HG02759 (cell line): ENCODE measurements around the gene CCDC92B.

Experiments
- ATAC-seq: cut with Tn5 transposase; IDR thresholded peaks from one replicate; pipeline ENCODE4 v1.9.1; 2021; ENCODE audit warnings: mild to moderate bottlenecking, moderate library complexity; ENCODE audit not compliant: unreplicated experiment

The CCDC92B gene

DNA sequence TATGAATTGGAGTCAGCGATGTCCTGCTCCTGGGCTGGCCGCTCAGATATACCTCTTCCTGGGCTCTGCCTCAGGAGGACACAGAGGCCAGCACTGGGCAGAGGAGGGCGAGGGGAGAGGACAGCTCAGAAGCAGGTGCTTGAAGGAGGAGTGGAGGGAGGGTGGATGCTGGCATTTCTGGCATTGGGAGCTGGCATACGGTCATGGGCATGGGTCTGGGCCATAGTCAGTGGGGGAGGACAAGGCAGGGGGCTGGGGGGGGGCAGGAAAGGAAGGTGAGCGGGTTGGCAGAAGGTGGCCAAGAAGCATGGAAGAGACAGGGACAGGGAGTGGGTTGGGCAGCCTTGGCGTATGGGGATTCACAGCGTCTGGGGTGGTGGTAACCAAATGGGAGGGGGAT lies 30.1 kb upstream of the CCDC92B start:
- ATAC-seq = no peak

DNA sequence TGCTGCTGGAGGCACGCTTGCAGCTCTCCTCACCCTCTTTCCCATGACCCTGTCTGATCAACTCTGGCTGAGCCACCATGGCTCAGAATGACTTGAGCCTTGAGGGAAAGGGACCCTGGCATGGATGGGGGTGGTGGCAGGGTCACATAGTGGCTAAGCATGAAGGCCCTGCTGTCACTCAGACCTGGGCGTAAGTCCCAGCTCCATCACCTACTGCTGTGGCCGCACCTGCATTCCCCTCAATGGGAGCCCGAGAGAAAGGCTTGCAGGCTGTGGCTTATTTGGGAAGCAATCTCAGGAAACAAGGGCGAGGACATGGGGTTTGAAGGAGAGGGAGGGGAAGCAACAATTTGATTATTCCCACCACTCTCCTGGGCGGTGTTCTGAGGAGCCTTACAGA lies 29.0 kb upstream of the CCDC92B start:
- no peak for ATAC-seq

GRCh38 chr17:2777242-2777867 lies 27.9 kb upstream of the CCDC92B start:
- ATAC-seq = no peak

- no peak for ATAC-seq
Observed at GRCh38 chr17:2776589-2777241, 27.3 kb upstream of the CCDC92B start.

- no peak for ATAC-seq
Observed at GRCh38 chr17:2775206-2775605, 25.8 kb upstream of the CCDC92B start.

DNA sequence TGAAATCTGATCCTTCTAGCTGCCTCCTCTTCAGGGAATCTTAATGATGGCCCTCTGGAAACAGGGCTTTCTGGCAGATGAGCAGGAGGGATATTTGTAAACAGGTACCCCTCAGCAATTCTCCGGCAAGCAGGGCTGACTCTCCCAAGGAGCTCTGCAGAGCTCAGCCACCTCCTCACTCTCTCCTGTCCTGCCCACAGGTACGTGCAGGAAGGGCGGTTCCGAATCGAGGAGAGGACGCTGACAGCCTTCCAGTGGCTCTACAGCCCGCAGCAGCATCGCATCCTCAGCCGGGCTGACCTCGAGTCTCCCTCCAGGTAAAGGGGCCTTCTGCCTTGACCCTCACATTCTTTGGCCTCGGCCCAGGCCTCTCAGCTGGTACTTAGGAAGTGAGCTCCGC lies 20.7 kb upstream of the CCDC92B start:
- no peak for ATAC-seq

DNA sequence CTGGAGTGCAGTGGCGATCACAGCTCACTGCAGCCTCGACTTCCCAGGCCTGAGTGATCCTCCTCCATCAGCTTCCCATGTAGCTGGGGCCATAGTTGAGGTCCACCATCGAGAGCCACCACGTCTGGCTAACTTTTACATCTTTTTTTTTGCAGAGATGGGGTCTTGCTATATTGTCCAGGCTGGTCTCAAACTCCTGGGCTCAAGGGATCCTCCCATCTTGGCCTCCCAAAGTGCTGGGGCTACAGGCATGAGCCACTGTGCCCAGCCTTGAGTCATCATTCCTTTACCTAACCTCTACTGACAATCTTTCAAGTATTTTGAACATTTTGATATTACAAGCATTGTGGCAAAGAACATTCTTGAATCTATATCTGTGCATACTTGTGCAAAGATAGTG lies 9.4 kb upstream of the CCDC92B start:
- ATAC-seq = no peak

DNA sequence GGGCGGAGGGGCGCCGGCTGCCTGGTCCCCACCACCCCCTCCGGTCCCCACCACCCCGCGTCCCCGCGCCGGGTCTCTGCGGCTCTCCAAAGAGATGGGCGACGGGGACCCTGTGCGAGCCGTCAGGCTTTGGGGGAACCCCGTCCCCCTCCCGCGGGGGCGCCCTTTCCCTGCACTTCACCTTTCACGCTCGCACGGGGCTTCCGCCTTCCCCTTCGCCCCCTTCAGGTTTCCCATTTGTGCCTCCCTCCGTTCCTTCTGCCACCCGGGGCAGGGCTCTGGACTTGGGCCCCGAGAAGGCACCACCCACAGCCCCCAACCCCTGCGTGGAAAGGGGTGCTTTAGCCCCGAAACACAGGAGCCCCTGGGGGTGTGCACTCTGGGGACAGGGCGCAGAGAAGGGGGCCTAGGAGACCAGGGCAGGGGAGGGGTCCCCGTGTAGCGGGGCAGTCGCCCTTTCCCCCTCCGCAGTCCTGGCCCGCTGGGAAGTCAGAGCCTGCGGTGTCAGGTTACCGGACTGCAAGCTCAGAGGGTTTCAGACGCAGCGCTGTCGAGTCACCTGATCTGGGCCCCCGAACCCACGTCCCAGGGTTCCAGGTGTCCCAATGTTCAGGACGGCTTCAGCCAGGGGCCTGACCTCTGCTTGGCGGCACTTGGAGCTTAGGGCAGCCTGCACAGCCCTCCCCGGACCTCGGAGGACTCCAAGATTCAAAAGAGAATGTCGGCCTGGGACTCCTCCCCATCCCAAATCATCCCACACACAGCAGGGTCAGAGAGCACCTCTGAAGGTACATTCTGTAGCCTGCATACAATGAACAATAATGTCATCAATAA lies 6.7 kb upstream of the CCDC92B start:
- ATAC-seq = no peak

DNA sequence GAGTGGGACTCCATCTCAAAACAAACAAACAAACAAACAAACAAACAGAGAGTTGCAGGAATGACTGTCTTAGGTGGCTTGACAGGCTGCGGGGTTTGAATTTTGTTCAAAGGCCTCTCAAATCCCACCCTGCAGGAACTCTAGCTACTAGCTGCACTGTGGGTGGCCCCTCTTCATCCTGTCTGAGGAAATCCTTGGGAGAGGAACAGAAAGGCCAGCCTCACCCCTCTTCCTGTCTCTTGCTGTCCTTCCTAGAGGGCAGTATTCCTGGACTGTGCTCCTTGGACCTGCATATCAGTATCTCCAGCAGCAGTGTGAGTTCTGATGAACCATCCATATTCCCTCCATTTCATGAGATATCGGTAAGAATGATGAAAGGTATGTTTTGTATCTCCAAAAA lies 2.0 kb upstream of the CCDC92B start:
- ATAC-seq = no peak

DNA sequence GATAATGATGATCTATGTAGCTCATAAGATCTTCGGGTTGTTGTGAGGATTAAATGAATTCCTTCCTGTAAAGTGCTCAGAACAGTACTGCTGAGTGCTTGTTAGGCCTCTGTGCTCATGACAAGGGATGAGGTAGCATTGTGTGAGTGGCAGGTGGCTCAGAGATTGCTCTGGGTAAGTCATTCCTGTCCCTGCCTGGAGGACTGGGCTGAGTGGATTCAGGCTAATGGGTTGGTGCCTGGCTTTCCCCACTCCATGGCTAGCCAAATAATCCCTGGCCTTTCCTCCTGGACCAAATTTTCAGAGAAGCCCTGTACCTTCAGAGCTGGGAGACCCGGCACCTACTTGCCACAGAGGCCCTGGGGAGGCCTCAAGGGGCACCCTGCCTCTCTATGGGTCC lies 1.3 kb upstream of the CCDC92B start:
- ATAC-seq = no peak

- ATAC-seq = no peak
Observed at GRCh38 chr17:2749784-2750181, 331 bp upstream of the CCDC92B start.

DNA sequence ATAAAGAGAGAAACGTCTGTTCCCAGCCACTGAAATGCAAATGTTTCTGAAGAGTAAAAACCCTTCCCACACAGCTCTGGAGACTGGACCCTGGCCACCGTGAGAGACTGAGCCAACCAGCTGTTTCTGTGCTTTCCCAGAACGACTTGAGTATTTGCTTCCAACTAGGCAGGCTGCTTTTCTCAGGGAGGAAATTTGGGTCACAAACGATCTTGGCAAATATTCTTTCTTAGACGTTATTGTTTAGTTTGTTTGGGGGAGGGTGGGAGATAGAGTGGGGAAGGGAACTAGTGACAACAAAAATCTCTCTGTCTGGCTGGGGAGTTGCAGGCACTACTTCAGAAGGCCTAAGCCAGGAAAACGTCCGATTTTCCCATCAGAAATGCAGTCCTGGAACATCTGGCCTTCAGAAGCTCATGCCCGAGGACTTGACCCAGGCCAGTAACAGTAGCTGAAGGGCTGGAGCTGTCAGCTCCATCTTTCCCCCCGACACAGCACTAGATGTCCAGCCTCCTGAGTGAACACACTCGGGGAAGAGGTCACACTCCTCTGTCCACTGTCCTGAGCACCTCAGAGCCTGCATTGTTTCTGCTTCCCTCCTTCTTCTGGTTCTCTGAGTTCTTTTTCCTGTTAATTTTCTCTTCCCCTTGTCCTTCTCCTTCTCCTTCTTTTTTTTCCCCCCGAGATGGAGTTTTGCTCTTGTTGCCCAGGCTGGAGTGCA lies 4.0 kb downstream of the CCDC92B start:
- no peak for ATAC-seq

DNA sequence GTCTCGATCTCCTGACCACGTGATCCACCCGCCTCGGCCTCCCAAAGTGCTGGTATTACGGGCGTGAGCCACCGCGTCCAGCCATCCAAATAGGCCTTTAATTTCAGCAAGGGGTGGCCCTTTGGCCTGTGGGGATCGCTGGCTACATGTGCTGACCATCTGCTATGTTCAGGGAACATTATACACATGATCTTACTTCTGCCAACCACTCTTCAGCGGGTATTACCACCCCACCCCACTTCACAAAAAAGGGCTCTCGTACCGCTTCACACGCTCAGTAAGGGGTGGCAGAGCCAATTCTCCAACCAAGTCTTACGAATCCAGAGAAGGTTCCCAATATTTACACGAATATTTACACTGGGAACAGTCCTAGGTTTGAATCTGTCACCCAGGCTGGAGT lies 11.8 kb downstream of the CCDC92B start:
- ATAC-seq = no peak

DNA sequence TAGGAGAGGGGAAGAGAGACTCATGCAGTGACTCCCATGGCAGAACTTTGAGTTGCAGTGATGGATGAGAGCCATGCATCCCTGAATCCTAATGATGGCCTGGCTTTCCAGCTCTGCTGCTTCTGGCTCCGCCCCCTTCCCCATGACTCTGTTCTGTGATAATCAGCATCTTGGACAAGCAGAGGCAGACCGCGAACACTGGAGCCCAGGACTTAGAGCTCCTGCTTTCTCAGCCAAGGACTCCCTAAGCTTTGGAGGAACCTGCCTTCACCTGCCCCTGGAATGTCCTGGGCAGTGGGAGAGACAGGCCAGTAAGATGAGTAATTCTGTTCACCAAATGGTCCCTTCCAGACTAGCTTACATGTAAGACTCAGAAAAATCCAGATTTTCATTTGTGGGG lies 12.5 kb downstream of the CCDC92B start:
- no peak for ATAC-seq

DNA sequence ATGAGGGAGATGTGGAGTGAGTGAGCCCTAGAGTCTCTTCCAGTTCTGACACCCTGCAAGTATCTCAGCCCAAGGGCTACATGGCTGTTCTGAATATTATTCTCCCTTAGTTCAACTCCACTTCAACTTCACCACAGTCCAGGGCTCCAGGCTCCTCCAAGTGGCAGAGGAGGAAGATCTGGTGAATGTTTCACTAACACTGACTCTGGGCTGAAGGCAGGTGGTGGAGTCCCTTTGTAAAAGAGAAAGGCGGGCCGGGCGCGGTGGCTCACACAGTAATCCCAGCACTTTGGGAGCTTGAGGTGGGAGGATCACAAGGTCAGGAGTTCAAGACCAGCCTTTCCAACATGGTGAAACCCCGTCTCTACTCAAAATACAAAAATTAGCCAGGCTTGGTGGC lies 13.6 kb downstream of the CCDC92B start:
- no peak for ATAC-seq

DNA sequence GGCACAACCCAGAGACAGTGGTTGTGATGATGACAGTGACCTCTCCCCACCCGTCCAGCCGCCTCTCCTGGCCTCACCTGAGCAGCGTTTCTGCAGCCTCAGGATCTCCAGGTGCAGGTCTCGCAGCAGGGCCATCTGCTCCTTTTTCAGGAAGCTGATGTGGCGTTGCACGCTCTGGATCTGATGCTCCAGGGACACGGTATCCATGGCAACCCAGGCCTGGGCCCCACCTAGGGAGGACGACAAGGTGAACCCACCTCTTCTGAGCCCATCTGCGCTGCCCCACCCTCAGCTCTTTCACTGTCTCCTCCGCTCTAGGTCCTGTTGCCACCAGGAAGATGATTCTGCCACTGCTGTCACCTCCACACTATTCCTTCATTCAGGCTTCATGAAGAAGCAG lies 14.5 kb downstream of the CCDC92B start:
- ATAC-seq = no peak

- ATAC-seq = no peak
Observed at GRCh38 chr17:2731807-2732206, 17.6 kb downstream of the CCDC92B start.

DNA sequence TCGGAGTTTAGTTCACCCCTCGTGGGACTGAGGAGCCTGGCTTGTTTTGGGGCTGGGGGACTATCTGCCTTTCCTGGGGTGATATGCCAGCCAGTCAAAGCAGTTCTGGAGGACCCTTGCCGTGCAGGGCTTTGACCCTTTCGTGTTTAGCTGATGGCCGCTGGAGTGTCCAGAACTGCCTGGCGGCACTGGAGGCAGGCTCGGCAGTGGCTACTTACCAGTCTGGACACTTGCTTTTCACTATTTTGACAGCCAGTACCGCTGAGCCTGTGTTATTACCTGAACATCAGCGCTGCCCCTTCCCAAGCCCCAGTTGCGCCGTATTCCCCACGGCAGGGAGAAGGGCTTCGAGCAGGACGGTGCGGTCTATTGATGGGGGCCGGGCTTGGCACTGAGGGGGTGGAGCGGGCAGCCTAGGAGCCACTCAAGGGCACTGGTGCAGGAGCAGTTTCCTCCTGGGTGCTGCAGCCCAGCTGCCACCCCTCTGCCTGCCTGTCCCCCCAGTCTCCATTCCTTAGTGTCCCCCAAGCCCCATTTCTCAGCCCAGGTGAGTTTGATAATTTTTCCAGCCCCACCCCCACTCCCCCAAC lies 18.6 kb downstream of the CCDC92B start:
- no peak for ATAC-seq

DNA sequence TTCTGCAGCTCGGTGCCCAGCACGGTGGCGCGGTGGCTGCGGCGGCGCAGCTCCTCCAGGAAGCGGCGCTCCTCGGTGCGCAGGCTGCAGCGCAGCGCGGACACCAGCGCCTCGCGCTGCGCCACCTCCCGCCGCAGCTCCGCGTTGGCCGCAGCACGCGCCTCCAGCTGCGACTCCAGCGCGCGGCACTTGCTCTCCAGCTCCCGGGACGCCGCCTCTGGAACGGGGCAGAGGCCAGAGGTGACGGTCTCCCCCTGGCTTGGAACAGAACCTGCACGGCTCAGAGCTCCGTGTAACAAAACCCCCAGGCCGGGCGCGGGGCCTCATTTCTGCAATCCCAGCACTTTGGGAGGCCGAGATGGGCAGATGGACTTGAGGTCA lies 24.7 kb downstream of the CCDC92B start:
- no peak for ATAC-seq

DNA sequence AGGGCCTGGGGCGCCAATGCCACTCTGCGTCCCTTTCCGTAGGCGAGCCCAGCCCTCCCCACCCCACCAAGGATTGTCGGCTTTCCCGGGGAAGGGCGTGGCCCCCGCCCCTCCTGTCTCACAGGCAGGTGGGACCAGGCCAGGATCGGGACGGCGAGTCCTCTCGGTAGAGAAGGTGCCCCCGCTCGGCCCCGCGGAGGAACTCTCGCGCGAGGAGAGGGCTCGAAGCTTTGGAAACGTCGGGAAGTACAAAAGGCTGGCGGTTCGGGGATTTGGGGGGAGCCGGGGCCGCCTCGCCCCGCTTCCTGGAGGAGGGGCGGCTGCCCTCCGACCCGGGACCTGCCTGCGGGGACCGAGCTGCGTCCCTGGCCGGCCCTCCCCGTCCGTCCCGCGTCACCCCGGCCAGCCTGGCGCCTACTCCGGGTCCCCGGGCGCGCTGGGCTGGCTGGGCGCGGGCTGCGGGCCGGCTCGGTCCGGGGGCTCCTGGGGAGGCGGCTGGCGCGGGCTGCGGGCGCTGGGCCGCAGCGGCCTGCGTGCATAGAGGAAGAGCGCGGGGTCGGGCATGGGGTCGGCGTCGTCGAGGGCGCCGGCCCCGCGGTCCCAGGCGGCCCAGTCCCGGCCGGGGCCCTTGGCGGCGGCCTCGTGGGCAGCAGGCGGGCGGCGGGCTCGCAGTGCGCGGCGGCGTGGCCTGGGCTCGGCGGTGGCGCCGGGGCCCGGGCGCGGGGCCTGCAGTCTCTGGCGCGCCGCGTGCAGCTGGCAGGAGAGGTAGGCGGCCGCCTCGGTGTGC lies 25.3 kb downstream of the CCDC92B start:
- ATAC-seq = no peak
